Stimulated activated effector memory CD8-positive, alpha-beta T cell treated with anti-CD3 and anti-CD28 coated beads, Interleukin-12 subunit alpha, Interleukin-12 subunit beta, amount 100 ng/mL, for 72 hours (primary cell): ENCODE results near the gene COL26A1.
"Not testable (repeated sequence)": the region's sequence is repeated elsewhere in the genome, so short reads cannot be mapped to it uniquely, and the experiment has no call there.

ENCODE experiments used
- ATAC-seq: fragments of 150-1000 bp; cut with Tn5 transposase; 2 replicates; pipeline ENCODE4 v1.10.0; 2021
- DNase-seq, 2 donors: peaks; one replicate each; pipeline ENCODE4 v3.0.0; 2021 to 2022; ENCODE audit warnings: low spot score in 2 of 2
- H3K27ac Mint-ChIP-seq: one replicate; pipeline ENCODE4 v1.8.0; 2022; ENCODE audit warnings: mild to moderate bottlenecking, mixed read lengths
- H3K36me3 Mint-ChIP-seq: one replicate; pipeline ENCODE4 v1.8.0; 2022; ENCODE audit warnings: mild to moderate bottlenecking, mixed read lengths
- H3K4me1 Mint-ChIP-seq: one replicate; pipeline ENCODE4 v1.8.0; 2022; ENCODE audit warnings: mixed read lengths
- H3K4me3 Mint-ChIP-seq: one replicate; pipeline ENCODE4 v1.8.0; 2022; ENCODE audit warnings: mild to moderate bottlenecking, mixed read lengths
- H3K9me3 Mint-ChIP-seq: one replicate; pipeline ENCODE4 v1.8.0; 2022; ENCODE audit warnings: mixed read lengths

COL26A1 gene

GRCh38 chr7:101560021-101560420 is 197.3 kb downstream of the COL26A1 start:
- not testable (repeated sequence) for ATAC-seq, H3K27ac Mint-ChIP-seq, H3K9me3 Mint-ChIP-seq, DNase-seq, H3K4me1 Mint-ChIP-seq, H3K4me3 Mint-ChIP-seq, H3K36me3 Mint-ChIP-seq

- ATAC-seq = no peak
- H3K36me3 Mint-ChIP-seq = no peaks in the 10 kb centered on the region
- H3K9me3 Mint-ChIP-seq = no peaks in the 10 kb centered on the region
- no peak overlapping the region for H3K4me3 Mint-ChIP-seq
- no peak overlapping the region for H3K27ac Mint-ChIP-seq
- peaks cover 6% of the 10 kb centered on the region for H3K4me1 Mint-ChIP-seq
- no peak for DNase-seq
These were observed 198.2 kb downstream of the COL26A1 start for GRCh38 chr7:101560856-101561255.

- H3K9me3 Mint-ChIP-seq, H3K27ac Mint-ChIP-seq: not testable (repeated sequence)
These were observed 198.6 kb downstream of the COL26A1 start for GRCh38 chr7:101561293-101561692.

GRCh38 chr7:101562531-101563197 is 200.0 kb downstream of the COL26A1 start:
- H3K9me3 Mint-ChIP-seq = no peaks in the 10 kb centered on the region
- ATAC-seq (no peak), DNase-seq (no peak)
- no peak overlapping the region for H3K27ac Mint-ChIP-seq
- peaks cover 6% of the 10 kb centered on the region for H3K4me1 Mint-ChIP-seq
- no peak overlapping the region for H3K4me3 Mint-ChIP-seq
- no peaks in the 10 kb centered on the region for H3K36me3 Mint-ChIP-seq

More at GRCh38 chr7:101561293-101561692, 198.6 kb downstream of the COL26A1 start:
- H3K4me3 Mint-ChIP-seq, H3K4me1 Mint-ChIP-seq, ATAC-seq, H3K36me3 Mint-ChIP-seq, DNase-seq: not testable (repeated sequence)

- DNase-seq (no peak), ATAC-seq (no peak)
- H3K9me3 Mint-ChIP-seq = no peaks in the 10 kb centered on the region
- no peaks in the 10 kb centered on the region for H3K36me3 Mint-ChIP-seq
- no peak overlapping the region for H3K27ac Mint-ChIP-seq
- H3K4me1 Mint-ChIP-seq = peaks cover 6% of the 10 kb centered on the region
- no peak overlapping the region for H3K4me3 Mint-ChIP-seq
These were observed 200.7 kb downstream of the COL26A1 start for GRCh38 chr7:101563198-101563901.

GRCh38 chr7:101563943-101564777 is 201.5 kb downstream of the COL26A1 start:
- ATAC-seq (peak; percentile 24), DNase-seq (no peak)
- Mint-ChIP-seq H3K4me1 (peaks cover 6% of the 10 kb centered on the region), H3K36me3 (no peaks in the 10 kb centered on the region), H3K4me3 (no peak overlapping the region), H3K9me3 (no peaks in the 10 kb centered on the region), H3K27ac (no peak overlapping the region)

- no peak overlapping the region for H3K27ac Mint-ChIP-seq
These were observed 202.1 kb downstream of the COL26A1 start for GRCh38 chr7:101564778-101565211.

GRCh38 chr7:101565601-101566209 is 203.0 kb downstream of the COL26A1 start:
- ATAC-seq = no peak
- H3K36me3 Mint-ChIP-seq = no peaks in the 10 kb centered on the region
- peaks cover 6% of the 10 kb centered on the region for H3K4me1 Mint-ChIP-seq

More at GRCh38 chr7:101564778-101565211, 202.1 kb downstream of the COL26A1 start:
- ATAC-seq (no peak), DNase-seq (no peak)
- Mint-ChIP-seq H3K4me3 (no peak overlapping the region), H3K36me3 (no peaks in the 10 kb centered on the region), H3K9me3 (no peaks in the 10 kb centered on the region), H3K4me1 (peaks cover 6% of the 10 kb centered on the region)

GRCh38 chr7:101567230-101567629 is 204.6 kb downstream of the COL26A1 start:
- peaks cover 6% of the 10 kb centered on the region for H3K4me1 Mint-ChIP-seq
- no peak overlapping the region for H3K4me3 Mint-ChIP-seq
- no peaks in the 10 kb centered on the region for H3K36me3 Mint-ChIP-seq
- no peak overlapping the region for H3K27ac Mint-ChIP-seq
- peaks cover 3% of the 10 kb centered on the region for H3K9me3 Mint-ChIP-seq
- DNase-seq = no peak
- ATAC-seq = no peak

More at GRCh38 chr7:101565601-101566209, 203.0 kb downstream of the COL26A1 start:
- no peak overlapping the region for H3K27ac Mint-ChIP-seq
- H3K4me3 Mint-ChIP-seq = no peak overlapping the region
- no peaks in the 10 kb centered on the region for H3K9me3 Mint-ChIP-seq
- DNase-seq = no peak

- no peak overlapping the region for H3K27ac Mint-ChIP-seq
- H3K4me3 Mint-ChIP-seq = no peak overlapping the region
- H3K36me3 Mint-ChIP-seq = no peaks in the 10 kb centered on the region
- DNase-seq = no peak
- no peak for ATAC-seq
- H3K9me3 Mint-ChIP-seq = peaks cover 3% of the 10 kb centered on the region
- no peaks in the 10 kb centered on the region for H3K4me1 Mint-ChIP-seq
These were observed 209.5 kb downstream of the COL26A1 start for GRCh38 chr7:101572156-101572555.

- DNase-seq = no peak
- no peak for ATAC-seq
- no peak overlapping the region for H3K27ac Mint-ChIP-seq
- H3K36me3 Mint-ChIP-seq = no peaks in the 10 kb centered on the region
- no peaks in the 10 kb centered on the region for H3K4me1 Mint-ChIP-seq
- peaks cover 3% of the 10 kb centered on the region for H3K9me3 Mint-ChIP-seq
- no peak overlapping the region for H3K4me3 Mint-ChIP-seq
These were observed 212.5 kb downstream of the COL26A1 start for GRCh38 chr7:101575168-101575567.

- peaks cover 3% of the 10 kb centered on the region for H3K9me3 Mint-ChIP-seq
- DNase-seq (no peak), ATAC-seq (no peak)
- H3K4me3 Mint-ChIP-seq = no peak overlapping the region
- H3K36me3 Mint-ChIP-seq = no peaks in the 10 kb centered on the region
- no peak overlapping the region for H3K27ac Mint-ChIP-seq
- H3K4me1 Mint-ChIP-seq = no peaks in the 10 kb centered on the region
These were observed 213.0 kb downstream of the COL26A1 start for GRCh38 chr7:101575721-101576120.

GRCh38 chr7:101576998-101577397 is 214.3 kb downstream of the COL26A1 start:
- Mint-ChIP-seq H3K9me3 (no peaks in the 10 kb centered on the region), H3K4me1 (no peaks in the 10 kb centered on the region), H3K4me3 (no peak overlapping the region), H3K27ac (no peak overlapping the region), H3K36me3 (no peaks in the 10 kb centered on the region)
- ATAC-seq (no peak), DNase-seq (no peak)

- ATAC-seq (no peak), DNase-seq (no peak)
- no peak overlapping the region for H3K4me3 Mint-ChIP-seq
- no peaks in the 10 kb centered on the region for H3K36me3 Mint-ChIP-seq
- no peaks in the 10 kb centered on the region for H3K9me3 Mint-ChIP-seq
- no peak overlapping the region for H3K27ac Mint-ChIP-seq
- H3K4me1 Mint-ChIP-seq = no peaks in the 10 kb centered on the region
These were observed 215.9 kb downstream of the COL26A1 start for GRCh38 chr7:101578552-101578951.

- ATAC-seq (no peak), DNase-seq (no peak)
- no peak overlapping the region for H3K27ac Mint-ChIP-seq
- H3K36me3 Mint-ChIP-seq = no peaks in the 10 kb centered on the region
- no peaks in the 10 kb centered on the region for H3K9me3 Mint-ChIP-seq
- no peaks in the 10 kb centered on the region for H3K4me1 Mint-ChIP-seq
- H3K4me3 Mint-ChIP-seq = no peak overlapping the region
These were observed 217.9 kb downstream of the COL26A1 start for GRCh38 chr7:101580596-101580995.
